ENCODE results near the gene SYNDIG1. TPM values are rescaled to one million over a fixed set of nuclear protein-coding genes. Genes with fewer than 3 reads are reported as not detected.

SYNDIG1 gene
- total RNA-seq, 1 experiment from 2014 or later = 5.4 TPM

DNA sequence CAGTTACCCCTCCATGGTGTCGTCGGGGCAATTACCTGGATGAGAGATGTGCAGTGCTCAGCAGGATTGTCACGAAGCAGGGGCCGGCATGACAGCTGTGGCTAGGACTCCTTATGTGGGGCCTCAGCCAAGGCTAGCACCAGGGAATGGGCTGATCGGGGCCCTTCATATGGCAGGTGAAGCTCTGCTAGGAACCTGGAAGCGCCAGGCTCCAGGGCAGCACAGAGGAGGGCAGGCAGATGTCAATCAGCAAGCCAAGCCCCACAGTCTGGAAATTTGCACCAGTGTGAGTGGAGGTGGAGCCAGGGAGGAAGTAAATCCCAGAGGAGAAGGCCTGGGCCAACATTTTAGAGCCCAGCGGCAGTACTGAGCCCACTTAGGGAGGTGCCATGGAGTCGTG, 21.2 kb downstream of the SYNDIG1 start:
- Histone ChIP-seq H3T11ph (ENCODE audit: low read length) (no peak overlapping the region), H3K27me3 (ENCODE audit: insufficient read depth, low read length) (no peaks in the 10 kb centered on the region), H2BK12ac (ENCODE audit: insufficient read length, low read depth, low read length) (no peak overlapping the region), H2AK5ac (ENCODE audit: insufficient read length, low read length) (no peak overlapping the region), H4K20me1 (ENCODE audit: control insufficient read depth, insufficient read depth, insufficient read length) (no peaks in the 10 kb centered on the region), H3K9me3 (ENCODE audit: control insufficient read depth, low read depth, low read length) (no peaks in the 10 kb centered on the region), H3K9ac (ENCODE audit: extremely low read depth, insufficient read length, low read length) (no peak overlapping the region), H3K18ac (ENCODE audit: insufficient read length, low read depth, low read length) (no peak overlapping the region), H2AFZ (ENCODE audit: low read length) (no peak overlapping the region), H4K8ac (replicated peaks; ENCODE audit: insufficient read length, low read depth, low read length) (no peak overlapping the region), H2BK120ac (ENCODE audit: low read depth, low read length, poor library complexity, severe bottlenecking) (no peak overlapping the region), H4K5ac (ENCODE audit: insufficient read length, low read depth, low read length) (no peak overlapping the region), H3K4me2 (ENCODE audit: insufficient read depth, insufficient read length, low read length) (no peak overlapping the region), H2BK20ac (ENCODE audit: low read depth, low read length, poor library complexity, severe bottlenecking) (no peak overlapping the region), H3K14ac (ENCODE audit: insufficient read depth, low read length) (no peak overlapping the region; the same call in 1 of the 2 replicates), H3K23me2 (ENCODE audit: insufficient read length, low read depth, low read length, poor library complexity, severe bottlenecking) (no peaks in the 10 kb centered on the region), H3K56ac (ENCODE audit: insufficient read length, low read depth, low read length) (no peak overlapping the region), H2BK15ac (ENCODE audit: low read depth, low read length) (no peak overlapping the region), H3K4ac (ENCODE audit: low read depth, low read length) (no peak overlapping the region), H3K27ac (ENCODE audit: insufficient read length, low read depth, low read length) (no peak overlapping the region), H3K23ac (ENCODE audit: insufficient read length, low read depth, low read length) (no peak overlapping the region), H3K4me1 (ENCODE audit: insufficient read depth, low read length) (peaks cover 14% of the 10 kb centered on the region), H3K79me1 (ENCODE audit: insufficient read depth, low read depth, low read length, poor library complexity, severe bottlenecking) (no peaks in the 10 kb centered on the region), H3K79me2 (ENCODE audit: insufficient read depth, low read length) (no peaks in the 10 kb centered on the region), H4K91ac (ENCODE audit: insufficient read length, low read depth, low read length) (no peak overlapping the region), H2BK5ac (ENCODE audit: insufficient read length, low read length) (no peak overlapping the region)
- Mint-ChIP-seq H3K27me3 (ENCODE audit: low read depth) (peaks cover 1% of the 10 kb centered on the region; the same call in 1 of the 2 replicates), H3K36me3 (ENCODE audit: insufficient read depth in 1 of 3, low read depth in 3 of 3) (peaks cover 1 to 22% (median 20%) of the 10 kb centered on the region in 3 experiments), H3K9me3 (no peaks in the 10 kb centered on the region; a peak in 1 of 5 replicates), H3K27ac (no peak overlapping the region; a peak in 1 of 7 replicates), H3K4me1 (peaks cover 31 to 52% of the 10 kb centered on the region in 2 experiments), H3K4me3 (peak overlapping the region in 1 of 2 experiments; percentile 55; a peak in 1 of 5 replicates)
- TF ChIP-seq, protein P1, sequence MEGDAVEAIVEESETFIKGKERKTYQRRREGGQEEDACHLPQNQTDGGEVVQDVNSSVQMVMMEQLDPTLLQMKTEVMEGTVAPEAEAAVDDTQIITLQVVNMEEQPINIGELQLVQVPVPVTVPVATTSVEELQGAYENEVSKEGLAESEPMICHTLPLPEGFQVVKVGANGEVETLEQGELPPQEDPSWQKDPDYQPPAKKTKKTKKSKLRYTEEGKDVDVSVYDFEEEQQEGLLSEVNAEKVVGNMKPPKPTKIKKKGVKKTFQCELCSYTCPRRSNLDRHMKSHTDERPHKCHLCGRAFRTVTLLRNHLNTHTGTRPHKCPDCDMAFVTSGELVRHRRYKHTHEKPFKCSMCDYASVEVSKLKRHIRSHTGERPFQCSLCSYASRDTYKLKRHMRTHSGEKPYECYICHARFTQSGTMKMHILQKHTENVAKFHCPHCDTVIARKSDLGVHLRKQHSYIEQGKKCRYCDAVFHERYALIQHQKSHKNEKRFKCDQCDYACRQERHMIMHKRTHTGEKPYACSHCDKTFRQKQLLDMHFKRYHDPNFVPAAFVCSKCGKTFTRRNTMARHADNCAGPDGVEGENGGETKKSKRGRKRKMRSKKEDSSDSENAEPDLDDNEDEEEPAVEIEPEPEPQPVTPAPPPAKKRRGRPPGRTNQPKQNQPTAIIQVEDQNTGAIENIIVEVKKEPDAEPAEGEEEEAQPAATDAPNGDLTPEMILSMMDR (conservative IDR thresholded peaks at IDR 0.05) = no peak
- WGBS (ENCODE audit: extremely low coverage, insufficient read length, low lambda C conversion rate) = no CpG with 5 or more reads among the region's 8 CpGs
- peak; percentile 18 for DNase-seq
